ENCODE data around the gene SMURF2. TPM values are rescaled to one million over a fixed set of nuclear protein-coding genes. Genes with fewer than 3 reads are reported as not detected.
"Not testable (repeated sequence)": the region's sequence is repeated elsewhere in the genome, so short reads cannot be mapped to it uniquely, and the experiment has no call there.

The SMURF2 gene
- total and polyA plus RNA-seq, 2 experiments from 2014 or later, result 17.1 to 31.3 TPM

GRCh38 chr17:64608571-64608981, 53.5 kb downstream of the SMURF2 start:
- DNase-seq (ENCODE audit: low spot score), result no peak
- Histone ChIP-seq H4K20me1 (ENCODE audit: insufficient read depth, poor library complexity, severe bottlenecking) (peaks cover 28% of the 10 kb centered on the region), H3K79me2 (peaks cover 94% of the 10 kb centered on the region), H3K27ac (no peak overlapping the region), H2AFZ (no peak overlapping the region), H3K27me3 (no peaks in the 10 kb centered on the region), H3K4me3 (no peak overlapping the region), H3K36me3 (replicated peaks; ENCODE audit: insufficient read depth, low read depth) (no peaks in the 10 kb centered on the region), H3K4me1 (ENCODE audit: insufficient read depth) (no peaks in the 10 kb centered on the region), H3K9me3 (ENCODE audit: low read depth) (no peaks in the 10 kb centered on the region), H3K4me2 (no peak overlapping the region), H3K9me2 (replicated peaks; ENCODE audit: insufficient read depth) (no peaks in the 10 kb centered on the region)
- 78% methylated on average over 2 of the region's 2 CpGs for WGBS (ENCODE audit: low lambda C conversion rate, missing lambda C conversion rate)
- TF ChIP-seq EZH2 (IDR thresholded peaks at IDR 0.05; ENCODE audit: borderline replicate concordance) (no peak), EZH2phosphoT487 (IDR thresholded peaks at IDR 0.05; ENCODE audit: low read depth, severe bottlenecking, unreplicated experiment) (no peak), CTCF (IDR thresholded peaks at IDR 0.05; ENCODE audit: poor library complexity) (no peak)

- Histone ChIP-seq H3K79me2 (peaks cover 93% of the 10 kb centered on the region), H3K4me1 (ENCODE audit: insufficient read depth) (no peaks in the 10 kb centered on the region), H3K36me3 (replicated peaks; ENCODE audit: insufficient read depth, low read depth) (no peaks in the 10 kb centered on the region), H3K4me3 (no peak overlapping the region), H4K20me1 (ENCODE audit: insufficient read depth, poor library complexity, severe bottlenecking) (peaks cover 28% of the 10 kb centered on the region), H3K4me2 (no peak overlapping the region), H3K9me3 (ENCODE audit: low read depth) (no peaks in the 10 kb centered on the region), H3K27ac (no peak overlapping the region), H2AFZ (no peak overlapping the region), H3K27me3 (no peaks in the 10 kb centered on the region), H3K9me2 (replicated peaks; ENCODE audit: insufficient read depth) (no peaks in the 10 kb centered on the region)
- no peak for DNase-seq (ENCODE audit: low spot score)
- WGBS (ENCODE audit: low lambda C conversion rate, missing lambda C conversion rate), result 100% methylated on average over 2 of the region's 2 CpGs
- TF ChIP-seq EZH2 (IDR thresholded peaks at IDR 0.05; ENCODE audit: borderline replicate concordance) (no peak), EZH2phosphoT487 (IDR thresholded peaks at IDR 0.05; ENCODE audit: low read depth, severe bottlenecking, unreplicated experiment) (no peak), CTCF (IDR thresholded peaks at IDR 0.05; ENCODE audit: poor library complexity) (no peak)
Measured at GRCh38 chr17:64607862-64608565, 54.1 kb downstream of the SMURF2 start.

- DNase-seq (ENCODE audit: low spot score); H2AFZ ChIP-seq; H3K4me3 ChIP-seq; H3K36me3 ChIP-seq (replicated peaks; ENCODE audit: insufficient read depth, low read depth); H3K4me1 ChIP-seq (ENCODE audit: insufficient read depth); H3K27ac ChIP-seq; H3K27me3 ChIP-seq; H3K4me2 ChIP-seq; H3K9me3 ChIP-seq (ENCODE audit: low read depth); H3K9me2 ChIP-seq (replicated peaks; ENCODE audit: insufficient read depth): not testable (repeated sequence)
- Histone ChIP-seq H4K20me1 (ENCODE audit: insufficient read depth, poor library complexity, severe bottlenecking) (peaks cover 40% of the 10 kb centered on the region), H3K79me2 (peaks cover 93% of the 10 kb centered on the region)
- WGBS (ENCODE audit: low lambda C conversion rate, missing lambda C conversion rate), result 93% methylated on average over 10 of the region's 12 CpGs
Measured at GRCh38 chr17:64604532-64604931, 57.6 kb downstream of the SMURF2 start.

- H3K27ac ChIP-seq, result no peak overlapping the region
- no peak overlapping the region for H2AFZ ChIP-seq
- no peaks in the 10 kb centered on the region for H3K9me2 ChIP-seq (replicated peaks; ENCODE audit: insufficient read depth)
- H3K36me3 ChIP-seq (replicated peaks; ENCODE audit: insufficient read depth, low read depth), result no peaks in the 10 kb centered on the region
- H3K9me3 ChIP-seq (ENCODE audit: low read depth), result no peaks in the 10 kb centered on the region
- no peaks in the 10 kb centered on the region for H3K27me3 ChIP-seq
- H4K20me1 ChIP-seq (ENCODE audit: insufficient read depth, poor library complexity, severe bottlenecking), result peaks cover 40% of the 10 kb centered on the region
- DNase-seq (ENCODE audit: low spot score), result no peak
- TF ChIP-seq EZH2phosphoT487 (IDR thresholded peaks at IDR 0.05; ENCODE audit: low read depth, severe bottlenecking, unreplicated experiment) (no peak), EZH2 (IDR thresholded peaks at IDR 0.05; ENCODE audit: borderline replicate concordance) (no peak), CTCF (IDR thresholded peaks at IDR 0.05; ENCODE audit: poor library complexity) (no peak)
- no peaks in the 10 kb centered on the region for H3K4me1 ChIP-seq (ENCODE audit: insufficient read depth)
- H3K4me3 ChIP-seq, result no peak overlapping the region
- WGBS (ENCODE audit: low lambda C conversion rate, missing lambda C conversion rate), result 79% methylated on average over 1 of the region's 1 CpG
- H3K79me2 ChIP-seq, result peaks cover 91% of the 10 kb centered on the region
- no peak overlapping the region for H3K4me2 ChIP-seq
Measured at GRCh38 chr17:64603987-64604386, 58.1 kb downstream of the SMURF2 start.

Data from hepatocyte (in vitro differentiated cells).